ENCODE results near the gene OR52N4. TPM values are rescaled to one million over a fixed set of nuclear protein-coding genes. Genes with fewer than 3 reads are reported as not detected.

The OR52N4 gene
- 0.63 TPM for total RNA-seq

DNA sequence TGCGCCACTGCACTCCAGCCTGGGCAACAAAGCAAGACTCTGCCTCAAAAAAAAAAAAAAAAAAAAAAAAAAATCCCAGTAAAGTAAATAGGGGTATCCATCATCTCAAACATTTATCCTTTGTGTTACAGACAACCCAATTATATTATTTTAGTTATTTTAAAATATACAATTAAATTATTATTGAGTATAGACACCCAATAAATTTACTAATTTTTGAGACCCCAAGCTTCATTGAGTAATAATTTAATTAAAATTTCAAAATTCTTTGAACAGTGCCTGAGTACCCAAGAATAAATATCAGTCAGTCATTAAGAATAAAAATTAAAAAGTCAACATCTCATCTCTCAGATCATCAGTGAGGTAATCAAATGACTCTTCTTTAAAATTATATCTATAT is at the start of gene OR52N4:
Gene OR52N4 (plus strand): TSS at position 301 of the 400 bp plus-strand sequence. CDS start 498 bp downstream, outside the sequence.

GRCh38 chr11:5736396-5736795 is 17.6 kb upstream of the OR52N4 start, which contains the start of gene OR56B1:
OR56B1 (plus strand) TSS chr11:5736448; CDS start chr11:5736517, 69 bp downstream.

GRCh38 chr11:5783255-5783654 is 29.2 kb downstream of the OR52N4 start, which contains the start of gene OR52N5:
OR52N5 (minus strand) TSS chr11:5783355; CDS start chr11:5778634, 4,721 bp downstream.

DNA sequence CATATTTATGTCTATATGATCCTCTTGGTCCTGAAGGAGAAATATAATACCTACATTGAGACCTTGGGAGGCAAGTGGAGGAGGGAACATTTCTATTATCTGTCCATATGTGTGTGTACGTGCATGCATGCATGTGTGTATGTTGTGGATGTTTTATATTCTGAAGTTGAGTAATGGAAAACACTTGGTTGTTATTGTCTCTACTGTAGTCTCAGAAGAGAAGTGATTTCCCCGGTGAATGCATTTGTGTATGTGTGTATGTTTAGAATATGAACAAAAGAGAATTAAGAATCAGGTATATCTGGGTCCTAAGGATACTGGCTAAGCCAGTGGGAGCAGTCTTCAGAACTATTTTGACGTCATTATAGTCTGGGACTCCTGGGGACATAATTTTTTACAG is 37.1 kb downstream of the OR52N4 start, which contains the start of gene OR52N1:
Gene OR52N1 (minus strand): TSS at position 101 of the 400 bp plus-strand sequence. CDS start 2,449 bp downstream, outside the sequence.

Other genes starting within 250 kb of the OR52N4 start
- gene UBQLN3, start 244.3 kb upstream of the OR52N4 start, total RNA-seq, result 1.3 TPM
- gene UBQLNL, start 237.5 kb upstream of the OR52N4 start, total RNA-seq, result 1.9 TPM
- gene OR52H1, start 205.7 kb upstream of the OR52N4 start, total RNA-seq, result 3.8 TPM
- gene OR52B6, start 173.4 kb upstream of the OR52N4 start, total RNA-seq, result not detected
- gene TRIM6, start 157.6 kb upstream of the OR52N4 start, total RNA-seq, result 0.31 TPM
- gene TRIM34, start 129.2 kb upstream of the OR52N4 start, total RNA-seq, result 1.6 TPM
- gene TRIM5, start 69.2 kb upstream of the OR52N4 start, total RNA-seq, result 6.6 TPM
- gene TRIM22, start 64.5 kb upstream of the OR52N4 start, total RNA-seq, result 20.7 TPM
- not detected for gene OR56B1, start 17.8 kb upstream of the OR52N4 start, total RNA-seq
- 0.63 TPM for gene OR52N5, start 29.1 kb downstream of the OR52N4 start, total RNA-seq
- gene OR52N1, start 37.0 kb downstream of the OR52N4 start, total RNA-seq, result 0.94 TPM
- not detected for gene OR52N2, start 54.7 kb downstream of the OR52N4 start, total RNA-seq
- 0.94 TPM for gene OR52E6, start 87.7 kb downstream of the OR52N4 start, total RNA-seq
- gene OR52E8, start 103.4 kb downstream of the OR52N4 start, total RNA-seq, result 0.63 TPM
- gene OR52E4, start 126.4 kb downstream of the OR52N4 start, total RNA-seq, result not detected
- not detected for gene OR52E5, start 139.0 kb downstream of the OR52N4 start, total RNA-seq
- not detected for gene OR56A3, start 188.0 kb downstream of the OR52N4 start, total RNA-seq
- gene OR56A5, start 214.3 kb downstream of the OR52N4 start, total RNA-seq, result not detected
- gene OR52L1, start 232.7 kb downstream of the OR52N4 start, total RNA-seq, result not detected